ENCODE measurements around the gene TMEM248.
"Not testable (repeated sequence)": the region's sequence is repeated elsewhere in the genome, so short reads cannot be mapped to it uniquely, and the experiment has no call there.

The TMEM248 gene

GRCh38 chr7:66952343-66953043, 31.5 kb downstream of the TMEM248 start:
- DNase-seq, result no peak

GRCh38 chr7:66953044-66953427, 32.0 kb downstream of the TMEM248 start:
- no peak for DNase-seq

DNA sequence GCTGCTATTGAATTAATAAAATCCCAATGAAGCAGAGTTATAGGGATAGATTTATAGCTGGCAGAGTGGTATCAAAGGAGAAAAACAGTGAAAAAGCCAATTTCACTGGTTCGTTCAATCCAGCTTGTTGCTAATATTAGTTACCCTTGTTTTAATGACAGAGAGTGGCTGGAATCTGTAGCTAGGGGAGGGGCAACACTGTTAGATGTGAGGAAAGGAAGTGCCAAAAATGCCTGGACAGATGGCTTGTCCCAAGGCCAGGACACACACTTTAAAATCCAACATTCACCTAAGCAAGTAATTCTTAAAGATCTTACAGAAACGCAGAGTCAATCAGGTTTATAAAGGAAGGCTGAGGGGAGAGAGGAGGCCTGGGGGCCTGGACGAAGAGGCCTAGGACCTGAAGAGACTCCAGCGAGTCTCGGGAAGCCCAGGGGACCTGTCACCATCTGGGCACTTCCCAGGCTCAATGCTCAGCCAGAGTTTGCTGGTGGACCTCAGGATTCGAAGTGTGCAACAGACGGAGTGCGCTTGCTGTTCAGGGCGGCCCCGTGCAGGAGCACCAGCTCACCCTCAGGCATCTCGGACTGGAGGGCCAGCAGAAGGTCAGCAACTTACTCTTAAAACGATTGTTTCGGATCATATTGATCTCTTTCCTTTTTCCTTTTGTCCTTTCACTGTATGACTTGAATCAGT, 36.7 kb downstream of the TMEM248 start:
- DNase-seq, result no peak

DNA sequence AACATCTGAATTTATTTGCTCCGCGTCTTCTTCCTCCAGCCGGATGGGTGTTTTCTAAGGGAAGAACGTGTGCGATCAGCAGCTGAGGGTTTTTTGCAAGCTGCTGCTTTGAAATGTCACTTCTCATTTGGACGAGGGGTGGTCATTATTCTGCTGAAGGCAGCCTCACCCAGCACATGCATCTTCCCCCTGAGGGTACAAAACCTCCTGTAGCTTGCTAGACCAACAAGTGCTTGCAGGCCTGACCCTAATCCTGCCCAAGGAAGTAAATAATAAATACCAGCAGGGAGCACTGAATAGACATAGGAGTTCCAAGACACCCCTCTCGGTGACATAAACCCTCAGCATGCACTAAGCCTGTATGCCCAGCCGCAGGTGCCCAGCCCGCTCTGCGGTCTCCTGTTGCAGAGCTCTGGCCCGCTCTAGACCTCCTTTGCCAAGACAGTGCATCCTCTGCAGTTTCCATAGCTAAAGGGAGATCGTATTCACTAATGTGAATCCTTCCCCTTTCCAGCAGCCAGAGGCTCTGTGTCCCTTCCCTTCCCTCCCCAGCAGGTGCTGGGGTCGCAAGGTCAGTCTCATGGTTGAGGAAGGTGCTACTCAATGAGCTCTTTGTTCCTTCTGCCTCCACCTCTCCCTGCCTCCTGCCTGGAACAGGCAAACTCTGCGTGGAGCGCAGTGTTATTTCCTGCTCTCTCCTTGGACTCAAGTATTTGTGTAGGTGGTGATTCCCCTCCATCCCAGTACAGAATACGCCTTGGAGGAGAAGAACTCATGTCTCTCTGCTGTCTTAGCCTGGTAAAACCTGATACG, 37.7 kb downstream of the TMEM248 start:
- no peak for DNase-seq

- DNase-seq, result no peak
These were observed 39.2 kb downstream of the TMEM248 start for GRCh38 chr7:66960192-66960591.

DNA sequence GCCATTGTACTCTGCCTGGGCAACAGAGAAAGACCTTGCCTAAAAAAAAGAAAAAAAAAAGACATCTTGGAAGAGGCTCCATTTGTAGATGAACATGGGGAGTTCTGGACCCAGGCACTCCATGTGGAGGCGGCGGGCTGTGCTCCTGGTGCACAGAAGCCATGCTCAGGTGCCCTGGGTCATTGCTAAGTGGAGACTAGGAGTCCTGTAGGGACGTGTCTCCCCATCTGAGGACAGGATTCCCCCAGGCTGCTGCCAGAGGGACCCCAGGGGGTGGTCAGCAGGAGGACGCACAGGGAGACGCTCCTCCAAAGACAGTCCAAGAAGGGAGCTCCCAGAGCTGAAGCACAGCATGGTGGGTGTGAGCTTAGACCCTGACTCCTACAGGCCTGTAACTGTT, 40.1 kb downstream of the TMEM248 start:
- no peak for DNase-seq

GRCh38 chr7:66964411-66964810, 43.4 kb downstream of the TMEM248 start:
- no peak for DNase-seq

GRCh38 chr7:66967029-66967428, 46.0 kb downstream of the TMEM248 start:
- DNase-seq, result no peak

- DNase-seq, result not testable (repeated sequence)
These were observed 48.0 kb downstream of the TMEM248 start for GRCh38 chr7:66969001-66969400.

DNA sequence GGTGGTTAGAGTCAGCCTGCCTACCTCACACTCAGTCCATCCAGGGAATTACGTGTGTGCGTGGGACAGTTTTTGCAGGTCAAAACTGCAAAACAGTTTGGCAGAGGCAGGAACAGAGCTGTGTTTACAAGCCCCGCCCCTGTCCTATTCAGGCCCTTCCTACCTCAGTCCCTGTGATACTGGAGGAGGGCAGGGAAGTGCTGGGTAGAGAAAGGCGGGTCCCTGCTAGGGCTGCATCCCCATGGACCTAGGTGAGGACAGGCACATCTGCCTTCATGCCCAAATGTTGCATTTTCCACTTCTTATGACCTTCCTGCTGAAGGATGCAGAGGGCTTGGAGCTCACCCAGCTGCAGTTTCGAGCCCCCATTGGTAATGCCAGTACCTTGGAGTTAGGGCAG, 49.3 kb downstream of the TMEM248 start:
- no peak for DNase-seq

- DNase-seq, result no peak
These were observed 54.1 kb downstream of the TMEM248 start for GRCh38 chr7:66974986-66975590.

DNA sequence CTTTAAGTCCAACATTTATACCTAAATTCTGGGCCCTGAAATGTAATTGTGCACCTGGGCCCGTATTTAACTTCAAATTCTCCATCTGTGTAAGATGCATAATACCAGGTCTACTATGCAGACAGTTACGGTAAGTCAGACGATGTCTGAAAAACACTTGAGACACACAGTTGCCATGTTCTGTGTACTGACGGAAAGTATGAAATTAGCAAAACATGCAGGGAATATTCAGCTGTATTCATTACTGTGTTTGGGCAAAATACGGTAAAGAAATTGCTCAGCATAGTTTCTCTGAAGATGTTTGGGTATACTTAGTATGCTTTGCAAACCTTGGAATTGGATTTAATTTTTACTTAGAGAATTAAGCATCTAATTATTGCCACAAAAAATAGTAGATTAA, 57.3 kb downstream of the TMEM248 start:
- DNase-seq, result not testable (repeated sequence)

DNA sequence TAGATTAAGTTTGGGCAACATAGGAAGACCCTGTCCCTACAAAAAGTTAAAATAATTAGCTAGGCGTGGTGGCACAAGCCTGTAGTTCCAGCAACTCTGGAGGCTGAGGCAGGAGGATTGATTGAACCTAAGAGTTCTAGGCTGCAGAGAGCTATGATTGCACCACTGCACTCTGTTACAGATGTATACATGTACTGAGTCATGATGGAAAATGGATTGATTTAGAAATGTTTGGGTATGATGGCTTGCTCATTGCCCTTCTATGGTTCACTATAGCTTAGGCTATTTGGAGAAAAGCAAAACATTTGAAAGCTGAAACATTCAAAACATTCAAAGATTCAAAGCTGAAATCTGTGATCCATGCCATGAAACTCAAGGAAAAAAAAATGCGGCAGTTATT, 58.0 kb downstream of the TMEM248 start:
- not testable (repeated sequence) for DNase-seq

DNA sequence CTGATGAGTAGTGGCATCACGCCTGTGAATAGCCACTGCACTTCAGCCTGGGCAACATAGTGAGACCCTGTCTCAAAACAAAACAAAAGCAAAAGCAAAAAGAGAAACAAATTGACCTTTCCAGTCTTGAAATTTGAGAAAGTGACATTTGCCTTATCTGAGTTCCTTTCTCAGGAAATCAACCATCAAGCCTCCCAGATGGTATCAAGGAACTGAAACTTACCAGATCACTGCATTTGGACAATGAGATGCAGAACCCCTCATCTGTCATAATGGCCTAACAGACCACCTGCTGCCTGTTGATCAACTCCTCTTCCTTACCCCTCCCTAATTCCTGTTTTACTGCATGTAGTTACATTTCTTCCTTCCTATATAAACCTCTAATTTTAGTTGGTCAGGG, 59.3 kb downstream of the TMEM248 start:
- not testable (repeated sequence) for DNase-seq

DNA sequence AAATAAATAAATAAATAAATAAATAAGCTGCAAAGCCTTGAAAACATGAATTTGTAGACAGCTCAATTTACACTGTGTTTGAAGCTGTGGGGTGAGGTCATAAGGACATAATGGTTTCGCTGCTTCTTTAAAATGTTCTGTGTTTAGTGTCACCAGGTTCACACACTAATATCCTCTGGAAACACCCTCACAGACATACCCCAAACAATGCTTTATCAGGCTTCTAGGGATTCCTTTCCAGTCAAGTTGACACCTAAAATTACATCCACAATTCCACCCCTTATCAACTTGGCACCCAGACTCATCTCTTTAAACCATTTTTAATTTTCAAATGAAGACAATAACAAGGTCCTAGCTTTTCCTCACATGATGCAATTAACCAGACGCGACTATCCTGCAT, 68.5 kb downstream of the TMEM248 start:
- DNase-seq, result not testable (repeated sequence)

- not testable (repeated sequence) for DNase-seq
These were observed 73.0 kb downstream of the TMEM248 start for GRCh38 chr7:66994051-66994450.

- DNase-seq, result peak; percentile 24
These were observed 73.6 kb downstream of the TMEM248 start for GRCh38 chr7:66994691-66995049.

DNA sequence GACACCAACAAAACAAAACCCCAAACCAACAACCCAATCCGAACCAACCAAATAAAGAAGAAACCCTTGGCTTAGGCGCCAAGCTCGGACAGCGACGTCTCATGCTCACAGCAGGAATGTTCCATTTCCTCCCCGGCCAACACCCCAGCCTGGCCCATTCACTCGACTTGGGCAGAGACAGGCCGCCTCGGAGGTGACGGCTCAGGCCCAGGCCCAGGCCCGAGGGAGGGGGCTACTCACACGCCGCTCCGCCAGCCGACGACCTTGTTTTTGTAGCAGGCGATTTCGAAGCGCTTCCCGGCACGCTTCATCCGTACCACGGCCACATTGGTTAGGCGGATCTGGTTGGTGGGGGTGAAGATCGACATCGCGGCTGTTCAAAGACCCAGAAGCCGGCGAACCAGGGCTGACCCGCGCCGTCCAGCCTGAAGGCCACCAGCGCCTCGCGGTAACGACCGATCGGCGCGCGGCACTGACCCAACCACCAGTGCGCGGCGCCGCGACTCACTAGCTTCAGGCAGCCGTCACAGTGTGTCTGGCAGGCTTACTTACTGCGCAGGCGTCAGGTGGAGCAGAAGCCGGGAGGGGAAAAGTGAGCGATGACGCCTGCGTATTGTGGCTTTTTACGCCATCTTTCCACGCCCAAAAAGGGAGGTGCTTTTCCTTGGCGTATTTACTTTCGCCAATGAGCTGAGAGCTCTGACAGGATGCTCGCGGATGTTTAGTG, 74.2 kb downstream of the TMEM248 start, which contains the start of gene SBDS:
Gene SBDS (minus strand): TSS at position 537 of the 727 bp plus-strand sequence. CDS start 169 bp downstream, at position 368.
- DNase-seq, result peak; percentile 97

GRCh38 chr7:66996444-66997191, 75.6 kb downstream of the TMEM248 start, which contains the start of gene TYW1:
Gene TYW1 (plus strand): TSS chr7:66996833. CDS start chr7:66996979, 146 bp downstream.
- peak; percentile 97 for DNase-seq

GRCh38 chr7:67000601-67001258, 79.7 kb downstream of the TMEM248 start:
- DNase-seq, result peak; percentile 41

- not testable (repeated sequence) for DNase-seq
These were observed 83.1 kb downstream of the TMEM248 start for GRCh38 chr7:67004145-67004544.

Data from NCI-H1105 treated with DMSO at 0.1 percent for 48 hours (cell line).